Tongue (tissue), 2 donors: ENCODE measurements around the gene MAP3K19. TPM values are rescaled to one million over a fixed set of nuclear protein-coding genes. Genes with fewer than 3 reads are reported as not detected.

ENCODE experiments used
- DNase-seq: peaks from one replicate; pipeline ENCODE4 v3.0.0-alpha.2; 2015
- total RNA-seq: library from RNA; depleted of rRNA; stranded (reverse); fragments of >200 nt; gene quantifications from one replicate; pipeline ENCODE4 v1.2.3, GENCODE V29; 2014

MAP3K19 gene
- total RNA-seq, 1 donor from 2014 or later, result 0.21 TPM

DNA sequence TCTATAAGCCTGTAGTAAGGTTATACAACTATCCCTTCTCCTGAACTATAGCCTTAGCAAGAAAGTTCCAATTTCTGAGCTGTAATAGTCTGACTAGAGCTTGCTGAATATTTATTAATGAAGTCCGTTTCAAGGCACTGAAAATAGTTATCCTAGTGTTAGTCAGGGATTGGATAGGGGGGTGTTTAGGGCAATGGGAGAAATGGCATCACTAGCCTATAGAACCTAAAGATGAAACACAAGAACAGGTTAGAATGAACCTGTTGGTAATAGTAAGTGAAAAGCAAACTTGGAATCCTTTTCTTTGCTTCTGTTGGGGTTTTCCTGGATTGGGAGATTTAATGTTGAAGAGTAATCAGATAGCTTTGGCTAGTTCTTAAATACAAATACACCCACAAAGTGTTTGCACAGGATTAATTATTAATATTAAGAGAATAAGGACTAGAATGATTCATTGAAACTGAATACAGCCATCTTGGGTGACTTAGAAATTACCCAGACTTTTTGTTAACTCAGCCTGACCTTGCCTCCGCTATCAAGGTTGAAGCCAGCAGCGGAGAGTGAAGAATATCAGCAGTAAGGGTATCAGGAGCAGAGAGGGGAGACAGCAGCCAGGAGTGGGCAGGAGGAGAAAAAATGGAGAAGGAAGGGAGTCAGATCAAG lies 114.3 kb downstream of the MAP3K19 start:
- no peak for DNase-seq

DNA sequence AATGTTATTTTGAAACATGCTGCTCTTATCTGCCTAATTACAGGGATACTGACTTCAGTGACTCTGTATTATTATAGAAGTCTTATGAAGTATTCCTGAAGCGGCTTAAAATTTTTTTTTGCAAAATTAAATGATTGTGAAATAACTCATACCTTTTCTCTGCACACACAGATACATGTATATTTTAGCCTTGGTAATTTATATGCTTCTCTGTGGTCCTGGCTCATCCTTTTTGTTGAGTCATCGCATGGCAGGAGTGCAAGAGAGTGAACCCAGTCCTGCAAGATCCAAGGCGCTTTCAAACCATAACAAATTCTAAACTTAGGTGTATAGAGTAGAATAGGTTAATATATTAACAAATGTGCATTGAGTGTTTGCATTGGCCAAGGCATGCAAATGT lies 120.1 kb downstream of the MAP3K19 start:
- no peak for DNase-seq

DNA sequence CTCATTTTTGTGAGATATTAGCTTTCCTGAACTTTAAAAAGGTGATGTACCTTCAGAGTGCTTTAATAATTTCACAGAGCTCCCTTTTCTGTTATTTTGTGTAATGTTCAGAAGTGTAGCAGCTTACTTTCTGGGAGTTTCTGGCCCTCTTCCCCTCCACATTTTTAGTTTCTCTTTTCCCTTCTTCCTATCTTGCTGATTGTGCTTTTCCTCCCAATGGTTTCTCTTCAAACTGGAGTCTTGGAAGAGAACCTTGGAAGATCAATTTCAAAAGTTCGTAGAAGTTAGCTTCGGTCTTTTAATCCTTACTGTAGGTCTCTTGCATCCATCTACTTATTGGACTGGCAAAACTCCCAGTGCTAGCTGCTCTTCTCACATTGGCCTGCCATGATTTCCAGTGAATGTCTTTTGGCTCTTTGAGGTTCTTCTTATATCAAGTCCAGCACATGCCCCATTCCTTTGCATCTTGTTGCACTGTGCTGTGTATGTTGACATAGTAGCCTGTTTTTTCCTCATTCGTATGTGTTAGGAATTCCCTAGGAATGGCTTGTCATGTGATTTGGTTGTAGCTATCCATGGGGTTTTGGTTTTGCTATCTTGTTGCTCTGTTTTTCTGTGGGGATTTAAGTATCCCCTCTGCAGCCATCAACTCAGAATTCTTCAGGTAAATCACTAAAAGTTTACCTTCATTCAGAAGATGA lies 120.9 kb downstream of the MAP3K19 start:
- DNase-seq, result no peak

DNA sequence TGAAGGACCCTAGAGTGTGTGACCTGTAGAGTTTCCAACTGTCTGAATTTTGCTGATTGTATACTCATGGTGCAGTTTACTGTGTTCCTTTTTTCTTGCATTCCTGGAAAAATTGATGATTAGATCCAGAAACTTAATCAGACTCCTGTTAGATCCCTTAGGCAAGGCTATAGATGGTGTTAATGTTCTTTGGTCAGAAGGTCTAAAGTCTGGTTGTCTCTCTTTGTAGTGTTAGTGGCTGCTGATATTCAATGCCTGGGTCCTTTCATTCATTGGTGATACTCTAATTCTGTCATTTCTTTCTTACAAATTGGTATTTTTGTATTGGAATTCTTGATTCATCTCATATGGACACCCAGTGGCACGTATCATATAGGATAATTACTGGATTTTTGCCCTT lies 122.3 kb downstream of the MAP3K19 start:
- no peak for DNase-seq

DNA sequence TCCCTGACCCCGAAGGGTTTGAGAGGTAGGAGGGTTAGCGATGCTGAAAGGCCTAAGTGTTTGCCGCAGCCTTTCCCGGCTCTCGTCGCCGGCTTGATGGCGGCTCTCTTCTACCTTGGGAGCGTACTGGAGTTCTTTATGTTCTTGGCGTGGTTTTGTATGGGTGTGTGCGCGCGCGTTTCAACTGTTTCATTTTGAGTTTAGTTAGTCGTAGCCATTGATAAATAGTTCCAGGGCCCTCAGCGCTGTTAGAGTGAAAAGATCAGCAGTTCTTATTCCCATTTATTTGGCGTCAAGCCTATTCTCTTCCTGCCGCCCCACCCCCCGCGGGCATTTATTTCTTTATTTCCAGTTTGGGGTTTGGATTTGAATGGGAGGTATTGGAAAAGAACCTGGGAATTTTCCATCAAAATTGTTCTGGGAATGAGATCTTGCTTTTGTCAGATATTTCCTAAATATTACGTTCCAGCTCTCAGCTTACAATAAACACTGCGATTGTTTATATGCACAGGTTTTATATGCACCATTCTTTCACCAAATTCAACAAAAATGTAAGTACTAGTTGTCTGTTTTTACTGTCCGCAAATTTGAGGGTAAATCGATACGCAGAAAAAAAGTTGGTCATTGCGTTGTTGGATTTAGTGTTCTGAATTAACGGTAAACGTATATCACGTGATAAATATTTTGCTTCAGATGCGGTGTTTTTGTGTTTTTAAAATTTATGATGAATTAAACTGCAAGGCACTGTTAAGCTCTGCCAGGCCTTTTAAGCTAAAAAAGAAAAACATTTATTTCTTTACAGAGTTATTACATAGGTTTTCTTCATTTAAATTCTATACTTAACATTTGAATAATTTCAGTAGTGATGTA lies 127.7 kb downstream of the MAP3K19 start:
- peak; percentile 67 for DNase-seq

DNA sequence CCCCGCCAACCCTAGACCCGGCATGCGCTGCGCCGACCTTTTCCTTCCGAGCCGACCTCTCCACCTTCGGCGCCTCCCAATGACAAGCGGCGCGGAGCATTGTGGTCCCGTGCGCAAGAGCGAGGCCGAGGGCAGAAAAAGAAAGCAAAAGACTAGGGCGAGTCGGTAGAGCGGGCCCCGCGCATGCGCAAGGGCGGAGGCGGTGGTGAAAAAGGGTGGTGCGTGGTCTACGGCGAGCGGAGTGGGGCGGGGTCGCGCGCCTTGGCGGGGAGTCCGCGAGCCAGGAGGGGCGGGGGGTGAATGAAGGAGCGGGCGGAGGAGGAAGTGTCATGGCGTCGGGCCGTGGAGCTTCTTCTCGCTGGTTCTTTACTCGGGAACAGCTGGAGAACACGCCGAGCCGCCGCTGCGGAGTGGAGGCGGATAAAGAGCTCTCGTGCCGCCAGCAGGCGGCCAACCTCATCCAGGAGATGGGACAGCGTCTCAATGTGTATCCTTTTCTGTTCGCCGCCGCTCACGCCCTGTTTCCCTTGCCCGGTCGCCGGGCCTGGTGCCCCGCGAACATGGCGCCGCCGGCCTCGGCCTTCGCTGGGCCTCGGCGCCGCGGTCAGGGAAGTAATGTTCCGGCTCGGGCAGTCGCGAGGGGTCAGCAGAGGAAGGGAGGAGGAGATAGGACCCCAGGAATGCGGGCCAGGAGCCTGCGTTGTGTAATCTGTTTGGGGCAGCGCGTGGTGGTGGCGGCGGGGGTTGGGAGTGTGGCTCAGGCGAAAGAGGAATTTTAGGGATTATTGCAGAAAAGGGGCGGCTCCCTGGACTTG lies 128.5 kb downstream of the MAP3K19 start, which contains the start of gene CCNT2:
Gene CCNT2 (plus strand): TSS at position 297 of the 815 bp plus-strand sequence. CDS start 33 bp downstream, at position 330.
- peak; percentile 100 for DNase-seq

DNA sequence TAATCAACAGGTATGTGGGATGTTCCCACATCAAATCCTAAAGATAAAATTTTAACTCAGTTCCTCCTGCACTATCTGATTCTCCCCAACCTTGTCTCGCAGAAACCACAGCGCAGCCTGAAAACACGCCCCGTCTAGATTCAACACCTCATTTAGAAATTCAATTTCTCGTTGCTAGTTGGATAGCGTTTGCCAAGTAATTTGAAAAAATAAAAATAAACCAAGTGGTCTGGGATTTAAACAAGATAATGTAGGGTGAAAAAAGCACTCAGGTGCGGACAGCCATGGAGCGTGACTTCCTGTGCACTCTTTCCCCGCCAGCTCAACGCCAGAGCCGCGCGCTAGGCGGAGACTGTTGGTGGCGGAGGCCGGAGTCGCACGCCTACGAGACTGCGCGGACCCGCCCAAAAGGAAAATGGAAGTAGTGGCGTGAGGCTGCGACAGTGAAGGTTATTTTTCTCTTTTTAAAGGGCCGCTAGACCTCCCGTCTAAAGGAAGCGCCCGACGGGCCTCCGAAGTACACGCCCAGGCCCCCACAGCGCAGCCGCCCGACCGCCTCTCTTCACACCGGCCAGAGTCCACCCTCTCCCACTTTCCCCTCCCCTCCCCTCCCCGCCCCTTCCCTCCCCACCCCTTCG lies 129.2 kb downstream of the MAP3K19 start:
- no peak for DNase-seq

DNA sequence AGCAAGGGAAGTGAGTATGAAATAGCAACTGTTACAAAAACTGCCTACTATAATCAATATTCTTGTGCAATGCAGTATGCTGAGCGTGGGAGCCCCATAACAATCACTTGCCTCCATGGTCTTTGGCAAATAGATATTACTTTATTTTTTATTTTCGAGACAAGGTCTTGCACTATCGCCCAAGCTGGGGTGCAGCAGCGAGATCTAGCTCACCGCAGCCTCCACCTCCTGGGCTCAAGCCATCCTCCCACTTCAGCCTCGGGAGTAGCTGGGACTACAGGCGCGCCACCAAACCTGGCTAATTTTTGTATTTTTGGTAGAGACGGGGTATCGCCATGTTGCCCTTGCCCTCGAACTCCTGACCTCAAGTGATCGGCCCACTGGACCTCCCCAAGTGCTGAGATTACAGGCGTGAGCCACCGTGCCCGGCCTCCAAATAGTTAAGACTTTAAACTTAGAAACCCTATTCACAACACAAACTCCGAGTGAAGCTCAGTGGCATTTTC lies 129.8 kb downstream of the MAP3K19 start:
- DNase-seq, result no peak

Other genes starting within 250 kb of the MAP3K19 start
- gene ACMSD, start 208.8 kb downstream of the MAP3K19 start, total RNA-seq, result not detected
- gene CCNT2, start 128.6 kb downstream of the MAP3K19 start, total RNA-seq, result 59.4 TPM
- 63.6 TPM for gene RAB3GAP1, start 4.8 kb upstream of the MAP3K19 start, total RNA-seq